HepG2 (cell line): Measurements from ENCODE around the gene CD9.

Experiments
- ELF1 ChIP-seq: sonication (generic); formaldehyde crosslinking; IDR thresholded peaks from 2 replicates; pipeline ENCODE4 v1.4.0; 2020; ENCODE audit warnings: missing genetic modification reagents
- KDM6A ChIP-seq: IDR thresholded peaks from 2 replicates; pipeline ENCODE4 v1.6.1; 2016; ENCODE audit warnings: low read depth
- SP1 ChIP-seq, 2 experiments: fragments of 450-650 bp in 1 of 2; sonication (generic) in 1 of 2; formaldehyde crosslinking in 1 of 2; IDR thresholded peaks; 2 replicates each; pipeline versions ENCODE4 v1.4.0 to v1.6.1; 2016 to 2020; ENCODE audit warnings: missing genetic modification reagents in 1 of 2
- TBL1XR1 ChIP-seq: fragments of 150-350 bp; IDR thresholded peaks from 2 replicates; pipeline ENCODE4 v1.6.1; 2014; ENCODE audit warnings: borderline replicate concordance, low read length; ENCODE audit not compliant: partially characterized antibody
- ZBTB20 ChIP-seq: sonication (generic); formaldehyde crosslinking; IDR thresholded peaks from 2 replicates; pipeline ENCODE4 v1.8.1; 2023; ENCODE audit warnings: missing genetic modification reagents, low read depth, mild to moderate bottlenecking, borderline replicate concordance
- ZNF607 ChIP-seq: sonication (generic); formaldehyde crosslinking; IDR thresholded peaks from 2 replicates; pipeline ENCODE4 v1.5.1; 2020; ENCODE audit warnings: missing genetic modification reagents, mild to moderate bottlenecking, borderline replicate concordance

- TF ChIP-seq ZBTB20 (CRISPR knock-in tag) = no peak
- TF ChIP-seq SP1 (IDR thresholded peaks at IDR 0.05) = no peak
- TF ChIP-seq SP1 (CRISPR knock-in tag; IDR thresholded peaks at IDR 0.05) = no peak
- TF ChIP-seq TBL1XR1 = no peak
- no peak for TF ChIP-seq ZNF607 (CRISPR knock-in tag)
- no peak for TF ChIP-seq ELF1
- no peak for TF ChIP-seq KDM6A
These were observed 79.0 kb downstream of the CD9 start for GRCh38 chr12:6279256-6279628.
